Esophagus muscularis mucosa (tissue), 4 donors: Measurements from ENCODE around the gene DIAPH3. TPM values are rescaled to one million over a fixed set of nuclear protein-coding genes. Genes with fewer than 3 reads are reported as not detected.

Experiments
- DNase-seq: peaks from one replicate; pipeline ENCODE4 v3.0.0-alpha.2; 2017; ENCODE audit errors: extremely low spot score
- H3K27ac ChIP-seq, 4 donors: fragments of 200-600 bp; sonication (generic); replicated peaks in 1 of 4; 1 replicate in 3 of 4; 2 replicates in 1 of 4; pipeline ENCODE4 v1.5.1; 2016 to 2019; ENCODE audit warnings: mild to moderate bottlenecking in 1 of 4
- H3K27me3 ChIP-seq, 4 donors: fragments of 200-600 bp; sonication (generic); one replicate each; pipeline versions ENCODE4 v1.5.1 to v1.6.0; 2016 to 2019
- H3K36me3 ChIP-seq, 4 donors: fragments of 200-600 bp; sonication (generic); one replicate each; pipeline ENCODE4 v1.5.1; 2016 to 2019
- H3K4me1 ChIP-seq, 4 donors: fragments of 200-600 bp; sonication (generic); one replicate each; pipeline ENCODE4 v1.5.1; 2016 to 2019
- H3K4me3 ChIP-seq, 4 donors: fragments of 200-600 bp; sonication (generic); 1 replicate in 2 of 4; 2 replicates in 2 of 4; pipeline ENCODE4 v1.5.1; 2016 to 2019; ENCODE audit warnings: mild to moderate bottlenecking in 4 of 4, moderate library complexity in 1 of 4
- H3K9me3 ChIP-seq, 4 donors: fragments of 200-600 bp; sonication (generic); 1 replicate in 3 of 4; 2 replicates in 1 of 4; pipeline ENCODE4 v1.5.1; 2016 to 2019
- CTCF ChIP-seq, 3 experiments: fragments of 200-600 bp in 2 of 3; fragments of 450-650 bp in 1 of 3; sonication (generic) in 2 of 3; IDR thresholded peaks; one replicate each; pipeline ENCODE4 v1.5.1; 2017 to 2019; ENCODE audit warnings: antibody characterized with exemption in 3 of 3, mild to moderate bottlenecking in 2 of 3, moderate library complexity in 1 of 3
- EP300 ChIP-seq: sonication (generic); formaldehyde crosslinking; IDR thresholded peaks from one replicate; pipeline ENCODE4 v1.6.1; 2017; ENCODE audit warnings: antibody characterized with exemption
- POLR2A ChIP-seq: fragments of 450-650 bp; IDR thresholded peaks from one replicate; pipeline ENCODE4 v1.6.1; 2017; ENCODE audit warnings: antibody characterized with exemption, moderate library complexity, mild to moderate bottlenecking, low read depth
- POLR2AphosphoS5 ChIP-seq, 2 donors: sonication (generic); formaldehyde crosslinking; IDR thresholded peaks; one replicate each; pipeline ENCODE4 v1.6.1; 2017; ENCODE audit warnings: antibody characterized with exemption in 2 of 2
- WGBS: methylation state at CpG from one replicate; pipeline ENCODE4 v1.1.5; 2018; 5-methylcytosine and 5-hydroxymethylcytosine counted together
- intact Hi-C: fragments of 100-400 bp; cut with DNase I; formaldehyde crosslinking; loops from one replicate; pipeline ENCODE4 v1.15.1; 2023
- total RNA-seq, 4 donors: library from RNA; depleted of rRNA; stranded (reverse); fragments of >200 nt; gene quantifications; one replicate each; pipeline versions ENCODE4 v1.1.0 to v1.2.1, GENCODE V29; 2016

The DIAPH3 gene
- total RNA-seq, 4 donors from 2014 or later, result under 0.01 to 1.0 (median 0.41) TPM

- H3K36me3 ChIP-seq, result no peaks in the 10 kb centered on the region
- intact Hi-C loops, result no loop called here
These were observed 209.1 kb downstream of the DIAPH3 start for GRCh38 chr13:59954601-59955000.

GRCh38 chr13:59951011-59951410, 212.7 kb downstream of the DIAPH3 start:
- no peak for TF ChIP-seq EP300
- TF ChIP-seq POLR2A, result no peak
- TF ChIP-seq POLR2AphosphoS5 (IDR thresholded peaks at IDR 0.05), result no peak
- TF ChIP-seq CTCF (IDR thresholded peaks at IDR 0.05), result no peak
- Histone ChIP-seq H3K4me1 (no peaks in the 10 kb centered on the region), H3K9me3 (peaks cover 0 to 9% (median 0%) of the 10 kb centered on the region in 4 donors), H3K27ac (no peak overlapping the region), H3K27me3 (no peaks in the 10 kb centered on the region), H3K36me3 (no peaks in the 10 kb centered on the region), H3K4me3 (no peak overlapping the region)
- no peak for DNase-seq
- WGBS, result 90% methylated on average over 2 of the region's 2 CpGs
- intact Hi-C loops, result no loop called here

More at GRCh38 chr13:59954601-59955000, 209.1 kb downstream of the DIAPH3 start:
- H3K4me1 ChIP-seq, result no peaks in the 10 kb centered on the region
- no peak overlapping the region for H3K4me3 ChIP-seq
- DNase-seq, result no peak
- H3K27ac ChIP-seq, result no peak overlapping the region
- no peak for TF ChIP-seq EP300
- H3K27me3 ChIP-seq, result no peaks in the 10 kb centered on the region
- peaks cover 0 to 11% (median 0%) of the 10 kb centered on the region in 4 donors for H3K9me3 ChIP-seq

GRCh38 chr13:59950266-59950665, 213.5 kb downstream of the DIAPH3 start:
- Histone ChIP-seq H3K27me3 (no peaks in the 10 kb centered on the region), H3K4me1 (no peaks in the 10 kb centered on the region), H3K36me3 (no peaks in the 10 kb centered on the region), H3K9me3 (peaks cover 0 to 2% (median 0%) of the 10 kb centered on the region in 4 donors), H3K4me3 (no peak overlapping the region), H3K27ac (no peak overlapping the region)
- WGBS, result 85% methylated on average over 2 of the region's 2 CpGs
- intact Hi-C loops, result no loop called here
- DNase-seq, result no peak
- no peak for TF ChIP-seq CTCF (IDR thresholded peaks at IDR 0.05)
- TF ChIP-seq POLR2AphosphoS5 (IDR thresholded peaks at IDR 0.05), result no peak
- no peak for TF ChIP-seq POLR2A
- no peak for TF ChIP-seq EP300

- no peak overlapping the region for H3K27ac ChIP-seq
- intact Hi-C loops, result no loop called here
- H3K36me3 ChIP-seq, result no peaks in the 10 kb centered on the region
- H3K4me3 ChIP-seq, result no peak overlapping the region
- TF ChIP-seq CTCF (IDR thresholded peaks at IDR 0.05), result no peak
- no peak for TF ChIP-seq POLR2AphosphoS5 (IDR thresholded peaks at IDR 0.05)
- no peak for TF ChIP-seq POLR2A
- TF ChIP-seq EP300, result no peak
- DNase-seq, result no peak
- no peaks in the 10 kb centered on the region for H3K9me3 ChIP-seq
- no peaks in the 10 kb centered on the region for H3K27me3 ChIP-seq
- H3K4me1 ChIP-seq, result no peaks in the 10 kb centered on the region
These were observed 215.0 kb downstream of the DIAPH3 start for GRCh38 chr13:59948686-59949085.

- Histone ChIP-seq H3K9me3 (no peaks in the 10 kb centered on the region), H3K27me3 (no peaks in the 10 kb centered on the region), H3K4me1 (no peaks in the 10 kb centered on the region), H3K4me3 (no peak overlapping the region), H3K36me3 (no peaks in the 10 kb centered on the region), H3K27ac (no peak overlapping the region)
- TF ChIP-seq CTCF (IDR thresholded peaks at IDR 0.05) (no peak), EP300 (no peak), POLR2AphosphoS5 (IDR thresholded peaks at IDR 0.05) (no peak), POLR2A (no peak)
- intact Hi-C loops, result no loop called here
- DNase-seq, result no peak
- 78% methylated on average over 4 of the region's 4 CpGs for WGBS
These were observed 216.8 kb downstream of the DIAPH3 start for GRCh38 chr13:59946944-59947343.
